ENCODE measurements around the gene TPPP3.

The TPPP3 gene

DNA sequence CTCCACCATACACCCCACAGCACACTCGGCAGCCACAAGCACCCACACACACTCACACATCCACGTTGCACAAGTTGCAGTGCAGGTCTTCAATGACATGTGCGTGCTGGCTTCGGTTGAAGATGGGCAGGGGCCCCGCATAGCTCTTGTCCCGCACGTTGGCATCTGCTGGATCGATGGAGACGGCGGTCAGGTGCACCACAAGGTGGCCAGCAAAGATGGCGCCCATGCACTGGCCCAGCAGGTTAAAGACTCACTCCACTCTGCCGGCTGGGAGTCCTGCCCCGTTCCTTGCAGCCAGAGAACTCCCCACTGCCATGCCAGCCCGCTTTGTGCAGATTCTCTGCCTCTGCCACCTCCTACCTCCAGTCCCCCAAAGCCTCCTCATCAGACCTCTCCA, 7.6 kb upstream of the TPPP3 start:
- H3K4me3 ChIP-seq (ENCODE audit: low read depth, low read length) = no peak overlapping the region
- no peaks in the 10 kb centered on the region for H3K36me3 ChIP-seq (ENCODE audit: control insufficient read depth, insufficient read depth, low read length)
- H3K4me1 ChIP-seq (ENCODE audit: control insufficient read depth, insufficient read depth, low read length) = peaks cover 10% of the 10 kb centered on the region
- peaks cover 15% of the 10 kb centered on the region for H3K27me3 ChIP-seq (ENCODE audit: control insufficient read depth, insufficient read depth, low read length)
- H3K9ac ChIP-seq (ENCODE audit: low read depth, low read length) = no peak overlapping the region
- H3K9me3 ChIP-seq (ENCODE audit: control insufficient read depth, insufficient read depth, low read length) = no peaks in the 10 kb centered on the region
- no peak overlapping the region for H3K27ac ChIP-seq (ENCODE audit: low read depth, low read length)

DNA sequence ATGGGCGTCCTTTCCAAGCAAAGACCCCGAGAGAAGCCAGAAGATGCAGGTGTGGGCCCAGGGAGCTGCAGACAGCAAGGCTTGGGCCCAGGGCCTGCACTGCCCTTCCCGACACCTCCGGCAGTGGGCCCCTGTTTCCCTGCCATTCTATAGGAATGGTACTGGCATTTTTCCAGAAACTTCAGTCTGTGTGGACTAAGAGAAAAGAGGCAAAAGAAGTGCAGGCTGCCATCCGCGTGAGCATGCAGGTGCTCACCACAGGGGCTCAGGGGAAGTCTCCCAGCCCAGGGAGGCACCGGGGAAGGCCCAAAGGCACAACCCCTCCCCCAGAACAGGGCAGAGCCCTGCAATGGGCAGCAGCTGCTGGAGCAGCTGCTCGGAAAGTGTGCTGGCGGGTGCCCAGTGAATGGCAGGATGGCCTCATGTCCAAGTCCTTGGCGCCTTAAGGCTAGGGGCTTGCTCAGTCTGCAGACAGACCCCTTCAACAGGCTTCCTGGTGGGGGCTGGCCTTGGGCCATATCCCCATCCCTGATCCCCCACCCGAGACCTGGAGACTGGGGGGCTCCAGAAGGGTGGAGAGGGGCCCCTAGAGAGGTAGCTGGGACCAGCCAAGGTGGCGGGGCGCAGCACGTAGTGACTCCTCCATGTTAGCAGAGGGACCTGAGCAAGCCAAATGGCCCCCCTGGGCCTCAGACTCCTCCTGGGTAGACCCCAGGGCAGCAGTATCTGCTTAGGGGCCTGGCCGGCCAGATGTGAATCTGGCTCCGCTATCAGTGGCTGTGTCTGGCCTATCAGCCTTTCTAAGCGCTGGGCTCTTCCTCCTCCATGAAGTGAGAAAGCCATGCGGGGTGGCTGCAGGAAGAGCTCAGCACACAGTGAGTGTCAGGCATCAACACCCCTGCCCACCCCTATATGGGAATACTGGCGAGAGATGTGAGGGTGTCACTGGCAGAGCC, 6.7 kb upstream of the TPPP3 start:
- Histone ChIP-seq H3K4me1 (ENCODE audit: control insufficient read depth, insufficient read depth, low read length) (peaks cover 15% of the 10 kb centered on the region), H3K4me3 (ENCODE audit: low read depth, low read length) (no peak overlapping the region), H3K9me3 (ENCODE audit: control insufficient read depth, insufficient read depth, low read length) (no peaks in the 10 kb centered on the region), H3K9ac (ENCODE audit: low read depth, low read length) (no peak overlapping the region), H3K27ac (ENCODE audit: low read depth, low read length) (no peak overlapping the region), H3K36me3 (ENCODE audit: control insufficient read depth, insufficient read depth, low read length) (no peaks in the 10 kb centered on the region), H3K27me3 (ENCODE audit: control insufficient read depth, insufficient read depth, low read length) (peaks cover 23% of the 10 kb centered on the region)

DNA sequence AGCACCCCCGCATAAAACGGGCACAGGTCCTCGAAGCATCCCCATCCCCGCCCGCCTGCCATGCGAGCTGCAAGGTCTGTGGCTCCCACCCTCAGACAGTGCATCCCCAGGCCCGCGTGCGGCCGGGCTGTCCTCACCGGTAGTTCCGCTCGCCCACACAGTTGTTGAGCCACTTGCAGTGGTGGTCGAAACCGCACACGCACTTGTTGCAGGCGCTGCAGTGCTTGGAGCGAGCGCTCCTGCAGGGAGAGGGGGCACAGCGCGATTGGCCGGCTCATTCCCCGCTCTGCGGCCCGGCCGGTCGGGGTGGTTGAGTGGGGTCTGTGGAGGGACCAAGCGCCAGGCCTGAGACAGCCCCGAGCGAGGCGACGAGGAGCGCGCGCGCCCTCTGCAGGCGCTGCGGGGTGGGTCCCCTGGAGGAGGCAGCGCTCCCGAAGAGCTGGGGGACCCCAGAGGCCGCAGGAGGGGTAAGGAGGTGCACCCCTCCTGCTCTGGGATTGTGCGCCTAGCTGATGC, 6.0 kb upstream of the TPPP3 start:
- Histone ChIP-seq H3K4me1 (ENCODE audit: control insufficient read depth, insufficient read depth, low read length) (peaks cover 16% of the 10 kb centered on the region), H3K4me3 (ENCODE audit: low read depth, low read length) (no peak overlapping the region), H3K27me3 (ENCODE audit: control insufficient read depth, insufficient read depth, low read length) (peaks cover 31% of the 10 kb centered on the region), H3K9me3 (ENCODE audit: control insufficient read depth, insufficient read depth, low read length) (no peaks in the 10 kb centered on the region), H3K9ac (ENCODE audit: low read depth, low read length) (no peak overlapping the region), H3K27ac (ENCODE audit: low read depth, low read length) (no peak overlapping the region), H3K36me3 (ENCODE audit: control insufficient read depth, insufficient read depth, low read length) (no peaks in the 10 kb centered on the region)

DNA sequence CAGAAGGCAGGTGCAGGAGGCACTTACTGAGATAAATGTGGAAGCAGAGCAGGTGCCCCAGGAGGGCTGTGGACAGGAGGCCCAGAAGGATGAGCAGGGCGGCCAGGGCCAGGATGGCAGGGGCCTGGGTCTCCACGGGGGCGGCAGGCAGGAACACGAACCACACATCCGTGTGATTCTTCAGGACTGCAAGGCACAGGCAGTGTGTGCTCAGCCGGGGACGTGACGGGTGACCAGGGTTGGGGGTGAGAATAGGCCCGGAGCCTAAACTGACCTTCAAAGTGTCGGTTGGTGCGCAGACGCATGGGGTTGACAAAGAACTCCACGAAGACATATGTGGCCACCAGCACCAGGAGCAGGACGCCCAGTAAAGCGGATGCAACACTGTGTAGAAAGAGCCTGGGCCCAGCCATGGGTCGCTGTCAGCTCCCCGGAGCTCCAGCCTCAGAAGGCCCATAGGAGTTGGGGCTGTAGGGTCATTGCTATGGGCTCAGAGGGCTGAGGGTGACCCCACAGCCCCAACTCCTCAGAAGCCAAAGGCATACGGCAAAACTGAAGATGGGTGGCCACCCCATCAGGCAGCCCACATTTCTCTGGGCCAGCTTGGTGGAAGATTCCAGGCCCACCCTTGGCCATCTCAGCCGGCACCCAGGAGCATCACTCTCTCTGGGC, 5.4 kb upstream of the TPPP3 start:
- Histone ChIP-seq H3K9ac (ENCODE audit: low read depth, low read length) (no peak overlapping the region), H3K4me1 (ENCODE audit: control insufficient read depth, insufficient read depth, low read length) (peaks cover 22% of the 10 kb centered on the region), H3K9me3 (ENCODE audit: control insufficient read depth, insufficient read depth, low read length) (no peaks in the 10 kb centered on the region), H3K27ac (ENCODE audit: low read depth, low read length) (no peak overlapping the region), H3K27me3 (ENCODE audit: control insufficient read depth, insufficient read depth, low read length) (peaks cover 37% of the 10 kb centered on the region), H3K4me3 (ENCODE audit: low read depth, low read length) (no peak overlapping the region), H3K36me3 (ENCODE audit: control insufficient read depth, insufficient read depth, low read length) (no peaks in the 10 kb centered on the region)

DNA sequence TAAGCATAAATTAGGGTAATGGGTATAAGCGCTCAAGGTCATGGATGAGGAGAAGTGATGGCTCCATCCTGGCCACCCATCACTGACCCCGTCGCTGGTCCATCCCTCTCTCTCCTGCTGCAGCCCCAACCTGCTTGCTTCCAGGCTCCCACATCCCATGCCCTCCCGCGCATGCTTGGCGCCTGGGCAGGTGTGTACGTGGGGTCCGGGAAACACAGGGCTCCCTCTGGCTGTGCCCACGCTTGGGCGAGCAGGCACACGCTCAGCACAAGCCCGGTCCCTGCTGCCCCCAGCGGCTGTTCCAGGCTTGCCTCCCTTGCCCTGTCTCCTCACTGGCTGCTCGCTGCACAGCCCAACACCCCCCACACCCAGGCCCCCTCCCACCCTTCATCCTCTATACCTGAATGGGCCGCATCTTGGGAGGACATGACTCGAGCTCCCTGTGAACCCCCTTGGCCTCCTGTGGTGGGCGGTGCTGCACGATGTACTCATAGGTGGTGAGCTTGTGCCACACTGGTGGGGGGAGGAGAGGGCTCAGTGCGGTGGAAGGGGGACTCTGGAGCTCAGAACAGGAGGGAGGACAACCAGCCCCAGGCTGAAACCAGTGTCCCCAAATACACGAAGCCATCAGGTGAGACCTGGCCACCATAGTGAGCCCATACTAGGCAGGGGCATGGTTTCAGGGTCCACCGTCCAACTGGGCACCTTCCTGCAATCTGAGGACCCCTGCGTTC, 4.7 kb upstream of the TPPP3 start:
- Histone ChIP-seq H3K4me3 (ENCODE audit: low read depth, low read length) (no peak overlapping the region), H3K9me3 (ENCODE audit: control insufficient read depth, insufficient read depth, low read length) (no peaks in the 10 kb centered on the region), H3K27ac (ENCODE audit: low read depth, low read length) (no peak overlapping the region), H3K36me3 (ENCODE audit: control insufficient read depth, insufficient read depth, low read length) (no peaks in the 10 kb centered on the region), H3K9ac (ENCODE audit: low read depth, low read length) (no peak overlapping the region), H3K27me3 (ENCODE audit: control insufficient read depth, insufficient read depth, low read length) (peaks cover 44% of the 10 kb centered on the region), H3K4me1 (ENCODE audit: control insufficient read depth, insufficient read depth, low read length) (peaks cover 25% of the 10 kb centered on the region)

DNA sequence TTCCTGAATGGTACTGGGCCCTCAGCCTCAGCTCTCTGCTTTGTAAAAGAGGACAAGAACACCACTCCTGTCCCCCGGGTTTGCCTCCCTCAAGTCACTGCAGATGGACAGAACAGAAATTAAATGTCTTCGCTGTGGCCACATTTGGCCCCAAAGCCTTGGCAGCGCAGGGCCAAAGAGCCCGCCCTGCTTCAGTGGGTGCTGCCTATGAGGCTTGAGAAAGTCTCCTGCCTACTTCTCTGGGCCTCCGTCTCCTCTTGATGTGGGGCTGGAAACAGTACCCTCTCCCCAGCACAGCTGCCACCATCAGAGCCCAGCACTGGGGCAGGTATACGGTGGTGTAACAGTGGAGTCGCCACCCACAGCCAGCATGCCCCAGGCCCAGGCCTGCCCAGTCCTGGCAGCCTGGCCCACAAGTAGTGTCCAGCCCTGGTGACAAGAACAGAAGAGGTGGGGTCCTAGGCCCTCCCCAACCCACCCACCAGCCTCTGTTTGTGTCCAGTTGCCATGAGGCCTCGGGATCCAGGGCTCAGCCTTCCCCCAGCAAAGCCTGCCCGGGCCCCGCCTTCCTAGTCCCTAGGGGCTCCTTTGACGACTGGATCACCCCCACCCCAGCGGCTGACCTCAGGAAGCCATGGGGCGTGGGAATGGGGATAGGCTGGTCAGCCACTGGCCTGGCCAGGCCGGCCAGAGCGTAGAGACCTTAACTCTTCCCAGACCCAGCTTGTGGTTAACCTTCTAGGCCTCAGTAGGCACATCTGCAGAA, 3.9 kb upstream of the TPPP3 start:
- Histone ChIP-seq H3K4me3 (ENCODE audit: low read depth, low read length) (no peak overlapping the region), H3K27ac (ENCODE audit: low read depth, low read length) (no peak overlapping the region), H3K9ac (ENCODE audit: low read depth, low read length) (no peak overlapping the region), H3K4me1 (ENCODE audit: control insufficient read depth, insufficient read depth, low read length) (peaks cover 30% of the 10 kb centered on the region), H3K27me3 (ENCODE audit: control insufficient read depth, insufficient read depth, low read length) (peaks cover 51% of the 10 kb centered on the region), H3K36me3 (ENCODE audit: control insufficient read depth, insufficient read depth, low read length) (no peaks in the 10 kb centered on the region), H3K9me3 (ENCODE audit: control insufficient read depth, insufficient read depth, low read length) (no peaks in the 10 kb centered on the region)

DNA sequence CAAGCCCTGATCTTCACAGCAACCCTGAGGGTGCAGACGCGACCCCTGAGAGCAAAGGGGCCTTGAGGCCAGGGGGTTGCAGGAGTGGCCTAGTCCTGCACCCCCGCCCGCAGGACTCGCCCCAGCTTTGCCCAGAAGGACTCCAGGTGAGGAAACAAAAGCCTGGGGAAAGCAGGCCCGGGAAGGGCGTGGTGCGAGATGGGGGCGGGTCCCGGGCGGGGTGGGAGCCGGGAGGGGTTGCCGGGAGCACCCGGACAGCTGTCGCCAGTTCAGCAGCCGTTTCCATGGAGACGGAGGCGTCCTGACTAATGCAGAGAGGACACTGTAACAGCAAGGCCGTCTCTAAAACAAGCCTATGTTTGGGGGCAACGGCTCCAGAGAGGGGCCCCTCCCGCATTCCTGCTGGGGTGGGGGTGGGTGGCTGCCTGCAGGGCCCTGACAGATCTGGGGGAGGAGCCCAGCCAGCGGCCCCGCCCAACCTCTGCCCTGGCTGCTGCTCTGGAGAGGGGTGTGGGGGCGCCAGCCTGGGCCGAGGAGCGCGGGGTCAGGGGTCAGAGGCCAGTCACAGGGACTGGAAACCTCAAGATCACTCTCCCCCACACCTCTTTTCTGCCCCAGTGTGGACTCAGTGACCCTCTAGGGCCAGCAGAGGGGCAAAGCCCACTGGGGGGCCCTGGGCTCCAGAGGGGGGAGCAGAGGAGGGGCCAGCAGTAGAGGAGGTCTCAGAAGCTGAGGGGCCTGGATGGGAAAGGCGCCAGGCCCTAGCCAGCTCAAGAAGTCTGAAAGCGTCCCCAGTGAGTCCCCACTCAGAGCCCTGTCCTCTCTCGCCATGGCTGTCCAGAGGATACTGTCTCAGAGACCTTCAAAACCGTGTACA, 3.1 kb upstream of the TPPP3 start:
- H3K9ac ChIP-seq (ENCODE audit: low read depth, low read length) = no peak overlapping the region
- H3K4me3 ChIP-seq (ENCODE audit: low read depth, low read length) = peak overlapping the region; percentile 49; the same call in 1 of the 2 replicates
- no peaks in the 10 kb centered on the region for H3K9me3 ChIP-seq (ENCODE audit: control insufficient read depth, insufficient read depth, low read length)
- H3K36me3 ChIP-seq (ENCODE audit: control insufficient read depth, insufficient read depth, low read length) = no peaks in the 10 kb centered on the region
- peaks cover 30% of the 10 kb centered on the region for H3K4me1 ChIP-seq (ENCODE audit: control insufficient read depth, insufficient read depth, low read length)
- no peak overlapping the region for H3K27ac ChIP-seq (ENCODE audit: low read depth, low read length)
- H3K27me3 ChIP-seq (ENCODE audit: control insufficient read depth, insufficient read depth, low read length) = peaks cover 59% of the 10 kb centered on the region

DNA sequence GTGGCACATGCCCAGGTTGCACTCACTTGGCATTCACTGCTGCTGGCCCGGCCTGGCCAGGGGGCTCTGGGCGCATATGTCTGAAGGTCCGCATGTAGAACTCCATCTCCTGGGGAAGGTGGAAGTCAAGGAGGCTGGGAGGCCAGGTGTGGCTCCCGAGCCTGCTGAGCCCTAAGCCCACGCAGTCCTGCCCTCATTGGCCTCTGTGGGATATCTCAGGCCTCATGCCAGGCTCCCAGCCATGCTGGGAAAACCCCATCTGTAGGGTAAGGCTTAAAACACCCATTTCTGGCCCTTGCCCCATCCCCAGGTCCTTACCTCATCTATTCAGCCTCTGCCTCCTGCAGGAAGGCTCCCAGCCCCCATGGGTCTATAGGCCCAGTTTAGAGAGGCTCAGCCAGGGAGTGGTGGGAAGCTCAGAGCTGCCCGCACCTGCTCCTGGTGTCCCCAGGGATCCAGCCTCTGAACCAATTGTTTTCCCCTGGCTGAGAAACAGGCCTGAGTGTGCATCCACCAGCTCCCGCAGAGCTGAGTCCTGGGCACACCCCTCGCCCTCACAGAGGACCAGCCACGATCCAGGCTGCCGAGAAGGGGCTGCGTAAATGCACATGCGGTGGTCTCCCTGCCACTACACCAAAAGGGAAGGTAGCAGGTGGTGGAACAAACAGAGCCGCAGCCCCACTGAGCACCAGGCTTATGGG, 2.3 kb upstream of the TPPP3 start:
- Histone ChIP-seq H3K4me1 (ENCODE audit: control insufficient read depth, insufficient read depth, low read length) (peaks cover 30% of the 10 kb centered on the region), H3K4me3 (ENCODE audit: low read depth, low read length) (no peak overlapping the region), H3K27ac (ENCODE audit: low read depth, low read length) (no peak overlapping the region), H3K9ac (ENCODE audit: low read depth, low read length) (no peak overlapping the region), H3K9me3 (ENCODE audit: control insufficient read depth, insufficient read depth, low read length) (no peaks in the 10 kb centered on the region), H3K36me3 (ENCODE audit: control insufficient read depth, insufficient read depth, low read length) (no peaks in the 10 kb centered on the region), H3K27me3 (ENCODE audit: control insufficient read depth, insufficient read depth, low read length) (peaks cover 63% of the 10 kb centered on the region)

DNA sequence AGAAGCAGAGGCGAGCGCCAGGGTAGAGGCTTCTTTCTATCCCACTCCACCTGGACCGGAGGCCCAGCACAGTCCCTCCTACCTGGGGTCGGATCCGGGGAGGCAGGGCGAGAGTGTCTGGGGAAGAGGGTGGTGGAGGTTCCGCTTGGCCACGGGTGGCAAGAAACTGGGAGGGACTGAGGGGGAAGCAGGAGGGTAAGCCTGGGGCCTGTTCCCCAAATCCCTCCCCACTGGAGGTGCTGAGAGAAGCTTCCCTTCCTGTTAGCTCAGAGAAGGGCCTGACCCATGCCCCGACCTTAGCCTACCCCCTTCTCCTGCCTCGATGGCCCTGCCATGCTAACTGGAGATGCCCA, 1.8 kb upstream of the TPPP3 start:
- no peaks in the 10 kb centered on the region for H3K9me3 ChIP-seq (ENCODE audit: control insufficient read depth, insufficient read depth, low read length)
- H3K27me3 ChIP-seq (ENCODE audit: control insufficient read depth, insufficient read depth, low read length) = peaks cover 63% of the 10 kb centered on the region
- H3K9ac ChIP-seq (ENCODE audit: low read depth, low read length) = no peak overlapping the region
- peak overlapping the region; percentile 59; the same call in 1 of the 2 replicates for H3K4me3 ChIP-seq (ENCODE audit: low read depth, low read length)
- no peak overlapping the region for H3K27ac ChIP-seq (ENCODE audit: low read depth, low read length)
- no peaks in the 10 kb centered on the region for H3K36me3 ChIP-seq (ENCODE audit: control insufficient read depth, insufficient read depth, low read length)
- peaks cover 30% of the 10 kb centered on the region for H3K4me1 ChIP-seq (ENCODE audit: control insufficient read depth, insufficient read depth, low read length)
